Measurements from ENCODE around the gene AKR1B1. TPM values are rescaled to one million over a fixed set of nuclear protein-coding genes. Genes with fewer than 3 reads are reported as not detected.
A peak's percentile ranks its signal among the peaks of the same experiment; 100 is the strongest.

Gene AKR1B1
- total RNA-seq, 1 donor = 542 TPM

DNA sequence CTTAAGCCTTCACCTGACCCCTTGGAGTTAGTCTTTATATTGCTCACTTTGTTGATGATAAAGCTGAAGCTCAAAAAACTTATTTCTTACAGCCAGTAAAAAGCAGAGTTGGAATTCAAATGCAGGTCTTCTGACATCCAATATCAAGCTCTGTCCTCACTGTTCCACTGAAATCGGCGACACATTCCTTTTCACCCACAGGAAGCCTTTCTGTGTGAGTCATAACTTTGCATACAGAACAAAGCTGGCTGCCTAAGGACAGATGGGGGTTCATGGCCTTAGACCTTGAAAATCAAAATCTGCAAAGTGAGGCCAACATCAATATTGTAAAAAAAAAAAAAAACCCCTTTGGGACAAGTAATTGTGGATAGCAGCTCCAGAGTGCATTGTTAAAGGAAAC is 21.8 kb upstream of the AKR1B1 start:
- DNase-seq (ENCODE audit: low read depth) = peak; percentile 33
- no peak overlapping the region for H3K4me3 ChIP-seq (ENCODE audit: low read depth, low read length)
- TF ChIP-seq, protein P1, sequence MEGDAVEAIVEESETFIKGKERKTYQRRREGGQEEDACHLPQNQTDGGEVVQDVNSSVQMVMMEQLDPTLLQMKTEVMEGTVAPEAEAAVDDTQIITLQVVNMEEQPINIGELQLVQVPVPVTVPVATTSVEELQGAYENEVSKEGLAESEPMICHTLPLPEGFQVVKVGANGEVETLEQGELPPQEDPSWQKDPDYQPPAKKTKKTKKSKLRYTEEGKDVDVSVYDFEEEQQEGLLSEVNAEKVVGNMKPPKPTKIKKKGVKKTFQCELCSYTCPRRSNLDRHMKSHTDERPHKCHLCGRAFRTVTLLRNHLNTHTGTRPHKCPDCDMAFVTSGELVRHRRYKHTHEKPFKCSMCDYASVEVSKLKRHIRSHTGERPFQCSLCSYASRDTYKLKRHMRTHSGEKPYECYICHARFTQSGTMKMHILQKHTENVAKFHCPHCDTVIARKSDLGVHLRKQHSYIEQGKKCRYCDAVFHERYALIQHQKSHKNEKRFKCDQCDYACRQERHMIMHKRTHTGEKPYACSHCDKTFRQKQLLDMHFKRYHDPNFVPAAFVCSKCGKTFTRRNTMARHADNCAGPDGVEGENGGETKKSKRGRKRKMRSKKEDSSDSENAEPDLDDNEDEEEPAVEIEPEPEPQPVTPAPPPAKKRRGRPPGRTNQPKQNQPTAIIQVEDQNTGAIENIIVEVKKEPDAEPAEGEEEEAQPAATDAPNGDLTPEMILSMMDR (IDR thresholded peaks at IDR 0.05; ENCODE audit: insufficient read depth, low read depth, low read length) = no peak

GRCh38 chr7:134480202-134480601 is 21.3 kb upstream of the AKR1B1 start:
- TF ChIP-seq, protein P1 (IDR thresholded peaks at IDR 0.05; ENCODE audit: insufficient read depth, low read depth, low read length) = no peak
- no peak overlapping the region for H3K4me3 ChIP-seq (ENCODE audit: low read depth, low read length)
- no peak for DNase-seq (ENCODE audit: low read depth)

DNA sequence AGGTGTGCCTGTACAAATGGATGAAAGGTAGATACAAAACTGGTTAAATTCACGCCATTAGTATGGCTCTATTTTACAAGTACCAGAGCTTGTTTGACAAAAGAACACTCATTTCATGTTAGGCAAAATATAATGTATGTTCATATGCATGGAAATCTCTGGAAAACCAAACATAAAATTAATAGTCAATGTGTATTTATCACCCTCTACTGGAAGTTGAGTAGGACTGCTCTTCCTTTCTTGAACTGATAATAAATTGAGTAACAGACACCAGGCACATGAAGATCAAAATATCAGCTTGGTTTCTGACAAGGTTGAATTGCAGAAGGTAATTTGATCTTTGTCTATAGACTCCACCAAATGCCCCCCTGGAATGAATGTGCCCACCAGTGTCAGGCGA is 19.8 kb upstream of the AKR1B1 start:
- TF ChIP-seq, protein P1 (IDR thresholded peaks at IDR 0.05; ENCODE audit: insufficient read depth, low read depth, low read length) = peak; percentile 51
- DNase-seq (ENCODE audit: low read depth) = peak; percentile 27
- no peak overlapping the region for H3K4me3 ChIP-seq (ENCODE audit: low read depth, low read length)

DNA sequence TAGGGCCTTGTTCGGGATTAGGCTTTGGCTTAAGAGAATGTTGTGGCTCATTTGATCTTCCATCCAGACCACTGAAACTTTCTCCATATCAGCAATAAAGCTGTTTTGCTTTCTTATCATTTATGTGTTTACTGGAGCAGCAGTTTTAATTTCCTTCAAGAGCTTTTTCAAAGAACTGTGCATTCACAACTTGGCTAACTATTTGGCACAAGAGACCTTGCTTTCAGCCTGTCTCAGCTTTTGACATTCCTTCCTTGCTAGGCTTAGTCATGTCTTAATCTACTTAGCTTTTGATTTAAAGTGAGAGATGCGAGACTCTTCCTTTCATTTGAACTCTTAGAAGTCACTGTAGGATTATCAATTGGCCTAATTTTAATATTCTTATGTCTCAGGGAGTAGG is 19.1 kb upstream of the AKR1B1 start:
- peak; percentile 56 for DNase-seq (ENCODE audit: low read depth)

GRCh38 chr7:134476044-134476443 is 17.1 kb upstream of the AKR1B1 start:
- peak; percentile 36 for DNase-seq (ENCODE audit: low read depth)
- TF ChIP-seq, protein P1 (IDR thresholded peaks at IDR 0.05; ENCODE audit: insufficient read depth, low read depth, low read length) = no peak

More for the DNA sequence above, 19.1 kb upstream of the AKR1B1 start:
- H3K4me3 ChIP-seq (ENCODE audit: low read depth, low read length) = no peak overlapping the region
- TF ChIP-seq, protein P1 (IDR thresholded peaks at IDR 0.05; ENCODE audit: insufficient read depth, low read depth, low read length) = no peak

GRCh38 chr7:134474828-134475227 is 15.9 kb upstream of the AKR1B1 start:
- no peak overlapping the region for H3K4me3 ChIP-seq (ENCODE audit: low read depth, low read length)
- TF ChIP-seq, protein P1 (IDR thresholded peaks at IDR 0.05; ENCODE audit: insufficient read depth, low read depth, low read length) = no peak
- no peak for DNase-seq (ENCODE audit: low read depth)

More at GRCh38 chr7:134476044-134476443, 17.1 kb upstream of the AKR1B1 start:
- no peak overlapping the region for H3K4me3 ChIP-seq (ENCODE audit: low read depth, low read length)

DNA sequence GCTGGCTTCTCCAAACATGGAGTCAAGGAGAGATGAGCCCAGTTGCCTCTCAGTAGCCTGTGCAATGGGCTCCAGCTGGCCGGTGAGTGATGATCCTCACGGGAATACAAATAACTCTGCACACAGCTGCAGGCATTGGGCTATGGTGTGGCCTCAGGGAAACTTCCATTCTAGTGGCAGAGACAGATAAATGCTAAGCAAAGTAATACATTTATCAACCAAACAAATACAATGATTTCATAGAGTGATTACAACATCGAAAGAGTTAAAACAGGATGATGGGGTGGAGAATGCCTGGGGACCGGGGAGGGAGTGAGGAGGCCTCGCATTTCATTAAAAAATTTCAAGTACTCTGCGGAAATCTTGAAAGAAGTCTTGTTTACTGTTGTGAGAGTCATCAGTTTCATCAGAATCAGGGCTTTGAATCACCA is 15.0 kb upstream of the AKR1B1 start:
- TF ChIP-seq, protein P1 (IDR thresholded peaks at IDR 0.05; ENCODE audit: insufficient read depth, low read depth, low read length) = no peak
- no peak overlapping the region for H3K4me3 ChIP-seq (ENCODE audit: low read depth, low read length)
- DNase-seq (ENCODE audit: low read depth) = peak; percentile 77
